Measurements from ENCODE around the gene B2M. TPM values are rescaled to one million over a fixed set of nuclear protein-coding genes. Genes with fewer than 3 reads are reported as not detected.
"Not testable (repeated sequence)": the region's sequence is repeated elsewhere in the genome, so short reads cannot be mapped to it uniquely, and the experiment has no call there.

B2M gene
- total RNA-seq, 4 donors from 2014 or later = 1,151 to 3,314 (median 1,975) TPM

DNA sequence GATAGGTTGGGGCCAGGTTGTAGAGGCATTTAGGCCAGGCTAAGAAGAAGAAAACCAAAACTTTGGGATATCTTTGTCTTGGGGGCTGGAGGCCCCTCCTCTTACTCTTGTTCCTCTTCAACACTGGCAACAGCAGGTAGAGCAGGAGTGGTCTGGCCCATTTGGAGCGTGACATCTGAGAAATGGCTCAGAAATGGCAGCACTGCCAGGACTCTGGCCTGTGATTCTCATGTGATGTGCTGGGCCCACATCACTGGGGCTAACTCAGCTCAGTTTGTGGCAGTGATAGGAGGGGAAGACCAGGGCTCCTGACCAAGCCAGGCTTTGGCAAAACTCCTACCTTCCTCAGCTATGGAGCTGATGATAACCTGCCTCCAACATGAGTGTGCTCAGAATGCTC, 18.7 kb upstream of the B2M start:
- Histone ChIP-seq H3K36me3 (no peaks in the 10 kb centered on the region), H3K9me3 (no peaks in the 10 kb centered on the region), H3K27ac (no peak overlapping the region), H3K4me1 (no peaks in the 10 kb centered on the region), H3K27me3 (no peaks in the 10 kb centered on the region), H3K4me3 (no peak overlapping the region)
- no CpG with 5 or more reads among the region's 1 CpG for WGBS, 2 donors (ENCODE audit: low coverage in 1 of 2)
- TF ChIP-seq EP300 (IDR thresholded peaks at IDR 0.05) (no peak), POLR2AphosphoS5 (IDR thresholded peaks at IDR 0.05) (no peak), POLR2A (IDR thresholded peaks at IDR 0.05) (no peak), CTCF (IDR thresholded peaks at IDR 0.05) (no peak)
- no peak for ATAC-seq

- Histone ChIP-seq H3K27ac (no peak overlapping the region), H3K4me1 (no peaks in the 10 kb centered on the region), H3K27me3 (no peaks in the 10 kb centered on the region), H3K4me3 (no peak overlapping the region), H3K36me3 (no peaks in the 10 kb centered on the region), H3K9me3 (peaks cover 0 to 3% (median 0%) of the 10 kb centered on the region in 3 donors)
- no peak for TF ChIP-seq POLR2AphosphoS5 (IDR thresholded peaks at IDR 0.05)
- TF ChIP-seq POLR2A (IDR thresholded peaks at IDR 0.05) = no peak
- no peak for TF ChIP-seq CTCF (IDR thresholded peaks at IDR 0.05)
- no peak for TF ChIP-seq EP300 (IDR thresholded peaks at IDR 0.05)
- no peak for ATAC-seq
- 80 to 84% methylated on average over 4 of the region's 4 CpGs for WGBS, 2 donors (ENCODE audit: low coverage in 1 of 2)
These were observed 16.9 kb upstream of the B2M start for GRCh38 chr15:44694416-44694815.

DNA sequence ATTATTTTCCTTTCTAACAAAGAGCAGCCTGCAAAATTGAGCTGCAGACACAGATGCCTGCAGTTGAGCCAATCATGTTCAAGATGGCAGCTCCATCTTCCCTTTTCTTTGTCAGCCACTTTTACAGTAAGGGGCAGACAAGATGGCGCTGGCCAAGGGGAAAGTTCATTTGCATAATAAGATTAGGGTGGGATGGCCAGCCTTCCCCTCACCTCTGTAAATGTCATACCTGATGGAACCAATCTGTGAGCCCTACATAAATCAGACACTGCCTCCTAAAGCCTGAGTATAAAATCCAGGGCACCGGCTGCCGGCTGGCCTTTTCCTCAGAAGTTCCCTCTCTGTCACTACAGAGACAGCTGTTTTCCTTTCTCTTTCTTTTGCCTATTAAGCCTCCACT, 16.0 kb upstream of the B2M start:
- TF ChIP-seq POLR2AphosphoS5 (IDR thresholded peaks at IDR 0.05) = no peak
- no peak for TF ChIP-seq CTCF (IDR thresholded peaks at IDR 0.05)
- TF ChIP-seq POLR2A (IDR thresholded peaks at IDR 0.05) = no peak
- TF ChIP-seq EP300 (IDR thresholded peaks at IDR 0.05) = no peak
- 35 to 43% methylated on average over 2 to 3 of the region's 3 CpGs for WGBS, 2 donors (ENCODE audit: low coverage in 1 of 2)
- Histone ChIP-seq H3K27me3 (peaks cover 2% of the 10 kb centered on the region), H3K36me3 (no peaks in the 10 kb centered on the region), H3K4me1 (no peaks in the 10 kb centered on the region), H3K9me3 (peaks cover 0 to 12% (median 0%) of the 10 kb centered on the region in 3 donors), H3K27ac (no peak overlapping the region), H3K4me3 (no peak overlapping the region)
- ATAC-seq = no peak

DNA sequence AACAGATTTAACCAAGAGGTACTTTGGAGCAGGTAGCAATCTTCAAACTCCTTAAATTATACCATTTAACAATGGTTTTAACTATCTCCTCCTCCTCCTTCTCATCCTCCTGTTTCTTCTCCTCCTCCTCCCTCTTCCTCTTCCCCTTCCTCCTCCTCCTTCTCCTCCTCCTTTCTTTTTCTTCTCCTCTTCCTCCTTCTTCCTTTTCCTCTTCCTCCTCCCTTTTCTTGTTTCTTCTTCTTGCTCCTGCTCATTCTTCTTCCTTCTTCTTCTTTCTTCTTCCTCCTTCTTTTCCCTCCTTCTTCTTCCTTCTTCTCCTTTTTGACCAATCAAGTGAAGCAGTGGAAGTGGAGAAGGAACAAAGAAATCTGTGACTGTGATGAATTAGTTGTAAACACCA, 14.3 kb upstream of the B2M start:
- Histone ChIP-seq H3K27ac (no peak overlapping the region), H3K36me3 (no peaks in the 10 kb centered on the region), H3K9me3 (peaks cover 0 to 23% (median 0%) of the 10 kb centered on the region in 3 donors), H3K27me3 (peaks cover 4% of the 10 kb centered on the region), H3K4me3 (no peak overlapping the region), H3K4me1 (no peaks in the 10 kb centered on the region)
- TF ChIP-seq POLR2A (IDR thresholded peaks at IDR 0.05) (no peak), CTCF (IDR thresholded peaks at IDR 0.05) (no peak), EP300 (IDR thresholded peaks at IDR 0.05) (no peak), POLR2AphosphoS5 (IDR thresholded peaks at IDR 0.05) (no peak)
- ATAC-seq = no peak

DNA sequence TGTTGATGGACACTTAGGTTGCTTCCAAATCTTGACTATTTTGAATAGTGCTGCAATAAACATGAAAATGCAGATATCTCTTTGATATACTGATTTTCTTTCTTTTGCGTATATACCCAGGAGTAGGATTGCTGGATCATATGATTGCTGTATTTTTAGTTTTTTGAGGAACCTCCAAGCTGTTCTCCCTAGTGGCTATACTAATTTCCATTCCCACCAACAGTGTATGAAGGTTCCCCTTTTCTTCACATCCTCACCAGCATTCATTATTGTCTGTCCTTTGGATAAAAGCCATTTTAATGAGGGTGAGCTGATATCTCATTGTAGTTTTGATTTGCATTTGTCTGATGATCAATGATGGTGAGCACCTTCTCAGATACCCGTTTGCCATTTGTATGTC, 12.7 kb upstream of the B2M start:
- Histone ChIP-seq H3K4me3 (no peak overlapping the region), H3K9me3 (peaks cover 0 to 32% (median 0%) of the 10 kb centered on the region in 3 donors), H3K4me1 (no peaks in the 10 kb centered on the region), H3K36me3 (no peaks in the 10 kb centered on the region), H3K27ac (no peak overlapping the region), H3K27me3 (peaks cover 4% of the 10 kb centered on the region)
- TF ChIP-seq POLR2AphosphoS5 (IDR thresholded peaks at IDR 0.05) (no peak), CTCF (IDR thresholded peaks at IDR 0.05) (no peak), EP300 (IDR thresholded peaks at IDR 0.05) (no peak), POLR2A (IDR thresholded peaks at IDR 0.05) (no peak)
- WGBS, 2 donors (ENCODE audit: low coverage in 1 of 2) = 75 to 83% methylated on average over 2 of the region's 2 CpGs
- no peak for ATAC-seq

- not testable (repeated sequence) for H3K27me3 ChIP-seq, H3K4me1 ChIP-seq, H3K36me3 ChIP-seq, H3K27ac ChIP-seq, ATAC-seq, H3K4me3 ChIP-seq
- H3K9me3 ChIP-seq = peaks cover 0 to 32% (median 0%) of the 10 kb centered on the region in 3 donors
These were observed 10.6 kb upstream of the B2M start for GRCh38 chr15:44700676-44701075.
